H1 (cell line): ENCODE results near the gene DHRS7B. TPM values are rescaled to one million over a fixed set of nuclear protein-coding genes. Genes with fewer than 3 reads are reported as not detected.

Experiments used
- POLR2A ChIP-seq, 2 experiments: IDR thresholded peaks; 1 replicate in 1 of 2; 2 replicates in 1 of 2; pipeline ENCODE4 v1.6.1; 2011; ENCODE audit warnings: low read depth in 2 of 2, low read length in 2 of 2, mild to moderate bottlenecking in 2 of 2; ENCODE audit errors: control extremely low read depth in 1 of 2
- TAF7 ChIP-seq: optimal IDR thresholded peaks from 2 replicates; pipeline ENCODE3; 2011; ENCODE audit warnings: low read depth, mild to moderate bottlenecking, inconsistent platforms, low read length, moderate library complexity, borderline replicate concordance
- USF2 ChIP-seq: IDR thresholded peaks from 2 replicates; pipeline ENCODE4 v1.6.1; 2011; ENCODE audit warnings: low read length, improper control_type of control experiment
- polyA plus RNA-seq, 7 experiments: library from polyadenylated mRNA; depleted of rRNA in 3 of 7; stranded (reverse) in 5 of 7; unstranded in 2 of 7; fragments of >200 nt in 5 of 7; fragments of 200-250 nt in 2 of 7; gene quantifications; 1 replicate in 5 of 7; 2 replicates in 1 of 7; 4 replicates in 1 of 7; pipeline versions ENCODE4 v1.2.1 to v1.2.3, GENCODE V29; 2011 to 2013; ENCODE audit warnings: missing spikeins in 2 of 7, mixed read lengths in 2 of 7
- total RNA-seq: library from RNA; stranded (reverse); fragmentation: NEBNext Ultra II Directional; extraction: Animal tissue kit (Norgen Biotek cat#: 25700); gene quantifications from 2 replicates; pipeline ENCODE4 v1.2.1, GENCODE V29; 2021

Gene DHRS7B
- total and polyA plus RNA-seq, 2 of the 8 experiments (the other 6 are each of a cell fraction or from before 2014, with no cell fraction given), result 11.0 to 27.9 TPM

DNA sequence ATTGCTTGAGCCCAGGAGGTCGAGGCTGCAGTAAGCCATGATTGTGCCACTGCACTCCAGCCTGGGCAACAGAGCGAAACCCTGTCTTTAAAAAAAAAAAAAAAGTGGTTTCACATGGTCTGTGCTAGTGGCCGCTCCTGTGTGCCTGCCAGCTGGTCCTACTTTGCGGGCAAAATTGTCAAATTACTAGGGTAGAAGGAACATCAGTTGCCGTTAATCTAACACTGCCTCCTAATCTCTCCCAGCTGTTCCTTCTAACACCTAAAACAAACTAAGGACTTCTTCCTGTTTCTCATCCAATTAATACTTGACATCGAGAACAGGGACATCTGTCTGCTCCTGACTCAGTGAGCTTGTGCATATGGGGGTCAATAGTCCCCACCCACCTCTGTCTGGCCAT, 63.3 kb downstream of the DHRS7B start (continued):
- TF ChIP-seq USF2, result no peak
- TF ChIP-seq POLR2A (IDR thresholded peaks at IDR 0.05; ENCODE audit: control extremely low read depth in 1 of 2, low read depth in 2 of 2, low read length in 2 of 2), result no peak
- no peak for TF ChIP-seq TAF7
